Keratinocyte (primary cell): ENCODE results near the gene EEF2K. TPM values are rescaled to one million over a fixed set of nuclear protein-coding genes. Genes with fewer than 3 reads are reported as not detected.

Source experiments
- DNase-seq: peaks from one replicate; pipeline ENCODE4 v3.0.0-alpha.2; 2011; ENCODE audit warnings: low read depth, missing footprints, low spot score
- FAIRE-seq: peaks from 2 replicates; lab custom pipeline; 2011; peaks lifted over from hg19 to GRCh38; lab: Jason Lieb, UNC
- H2AFZ ChIP-seq: 2 replicates; pipeline ENCODE4 v1.6.0; 2012; ENCODE audit warnings: low read length, control low read depth, inconsistent platforms; ENCODE audit not compliant: control insufficient read depth
- H3K27ac ChIP-seq: 2 replicates; pipeline ENCODE4 v1.5.1; 2011; ENCODE audit warnings: low read length; ENCODE audit not compliant: control insufficient read depth, insufficient read depth
- H3K27me3 ChIP-seq: 3 replicates; pipeline ENCODE4 v1.6.0; 2011; ENCODE audit warnings: low read length; ENCODE audit not compliant: control insufficient read depth, insufficient read depth; ENCODE audit errors: extremely low read depth
- H3K36me3 ChIP-seq, 2 experiments: 2 replicates in 1 of 2; 3 replicates in 1 of 2; pipeline ENCODE4 v1.5.1; 2011; ENCODE audit warnings: low read length in 2 of 2, mild to moderate bottlenecking in 1 of 2; ENCODE audit not compliant: control insufficient read depth in 2 of 2, insufficient read depth in 2 of 2; ENCODE audit errors: extremely low read depth in 1 of 2
- H3K4me1 ChIP-seq: 3 replicates; pipeline ENCODE4 v1.5.1; 2011; ENCODE audit warnings: low read length; ENCODE audit not compliant: control insufficient read depth, insufficient read depth; ENCODE audit errors: extremely low read depth
- H3K4me2 ChIP-seq: 3 replicates; pipeline ENCODE4 v1.6.0; 2011; ENCODE audit warnings: low read depth, low read length; ENCODE audit not compliant: control insufficient read depth, insufficient read depth; ENCODE audit errors: extremely low read depth
- H3K4me3 ChIP-seq, 3 experiments: fragments of 200-600 bp in 1 of 3; sonication (generic) in 1 of 3; 2 replicates in 2 of 3; 3 replicates in 1 of 3; pipeline ENCODE4 v1.5.1; 2011 to 2016; ENCODE audit warnings: low read length in 3 of 3, mild to moderate bottlenecking in 3 of 3, control low read depth in 2 of 3, inconsistent platforms in 1 of 3, low read depth in 1 of 3, mixed read lengths in 1 of 3, mixed run types in 1 of 3, moderate library complexity in 1 of 3; ENCODE audit not compliant: control insufficient read depth in 2 of 3, insufficient read depth in 2 of 3; ENCODE audit errors: extremely low read depth in 1 of 3
- H3K79me2 ChIP-seq: 2 replicates; pipeline ENCODE4 v1.6.0; 2012; ENCODE audit warnings: low read length; ENCODE audit not compliant: control insufficient read depth, insufficient read depth
- H3K9ac ChIP-seq: 3 replicates; pipeline ENCODE4 v1.6.0; 2011; ENCODE audit warnings: low read length; ENCODE audit not compliant: control insufficient read depth, insufficient read depth; ENCODE audit errors: extremely low read depth
- H3K9me1 ChIP-seq: 3 replicates; pipeline ENCODE4 v1.6.0; 2011; ENCODE audit warnings: low read length; ENCODE audit not compliant: control insufficient read depth, insufficient read depth; ENCODE audit errors: extremely low read depth
- H3K9me3 ChIP-seq: 2 replicates; pipeline ENCODE4 v1.5.1; 2012; ENCODE audit warnings: low read depth, low read length; ENCODE audit not compliant: control insufficient read depth
- H4K20me1 ChIP-seq: 3 replicates; pipeline ENCODE4 v1.6.0; 2011; ENCODE audit warnings: low read length; ENCODE audit not compliant: control insufficient read depth, insufficient read depth; ENCODE audit errors: extremely low read depth
- CTCF ChIP-seq, 3 experiments: IDR thresholded peaks in 1 of 3; conservative IDR thresholded peaks in 1 of 3; optimal IDR thresholded peaks in 1 of 3; 2 replicates in 2 of 3; 3 replicates in 1 of 3; pipeline versions ENCODE3 to v1.5.1; 2011; ENCODE audit warnings: low read length in 3 of 3, mild to moderate bottlenecking in 3 of 3, moderate library complexity in 2 of 3, control low read depth in 1 of 3, inconsistent platforms in 1 of 3; ENCODE audit not compliant: insufficient read depth in 2 of 3; ENCODE audit errors: extremely low read depth in 1 of 3
- EZH2 ChIP-seq: IDR thresholded peaks from one replicate; pipeline ENCODE4 v1.6.1; 2012; ENCODE audit warnings: inconsistent platforms, mild to moderate bottlenecking, low read length, moderate library complexity
- dilution Hi-C: fragments of 300-500 bp; cut with MboI; formaldehyde crosslinking; loops from one replicate; pipeline ENCODE4 v1.7.0; 2020; ENCODE audit warnings: low sequenced_read_pairs; ENCODE audit not compliant: extremely low pct_ligation_motif_present
- polyA plus RNA-seq, 5 experiments: library from polyadenylated mRNA; depleted of rRNA in 3 of 5; stranded (reverse) in 3 of 5; stranded (forward) in 1 of 5; unstranded in 1 of 5; fragments of >200 nt; gene quantifications; 1 replicate in 1 of 5; 2 replicates in 3 of 5; 3 replicates in 1 of 5; pipeline versions ENCODE4 v1.2.1 to v1.2.3, GENCODE V29; 2011 to 2012; ENCODE audit warnings: missing spikeins in 2 of 5, low read depth in 1 of 5, low replicate concordance in 1 of 5

The EEF2K gene
- polyA plus RNA-seq, 1 donor (not counting 4 experiments of a cell fraction or from before 2014, with no cell fraction given), result 7.3 TPM

- Histone ChIP-seq H3K9ac (no peak overlapping the region), H3K27ac (no peak overlapping the region), H3K4me2 (no peak overlapping the region), H3K4me1 (no peaks in the 10 kb centered on the region), H3K4me3 (no peak overlapping the region), H4K20me1 (peaks cover 4% of the 10 kb centered on the region), H3K27me3 (no peaks in the 10 kb centered on the region), H3K9me1 (no peaks in the 10 kb centered on the region), H3K36me3 (peaks cover 27 to 30% of the 10 kb centered on the region in 2 experiments), H3K79me2 (peaks cover 6% of the 10 kb centered on the region), H2AFZ (no peak overlapping the region), H3K9me3 (no peaks in the 10 kb centered on the region)
- TF ChIP-seq EZH2 (no peak), CTCF (optimal IDR thresholded peaks at IDR 0.05 in 1 of 3, IDR thresholded peaks at IDR 0.05 in 1 of 3, conservative IDR thresholded peaks at IDR 0.05 in 1 of 3; ENCODE audit: extremely low read depth in 1 of 3, insufficient read depth in 2 of 3, low read length in 3 of 3) (no peak)
- dilution Hi-C loops, result no loop called here
- FAIRE-seq (no peak), DNase-seq (no peak)
Observed at GRCh38 chr16:22333457-22333994, 127.4 kb downstream of the EEF2K start.

GRCh38 chr16:22335668-22336246, 129.7 kb downstream of the EEF2K start:
- no peak for DNase-seq
- Histone ChIP-seq H3K27me3 (no peaks in the 10 kb centered on the region), H3K4me3 (no peak overlapping the region), H3K4me1 (no peaks in the 10 kb centered on the region), H3K9me3 (no peaks in the 10 kb centered on the region), H3K79me2 (peaks cover 6% of the 10 kb centered on the region), H3K4me2 (no peak overlapping the region), H3K36me3 (peaks cover 26% of the 10 kb centered on the region in 2 experiments), H3K27ac (no peak overlapping the region), H3K9ac (no peak overlapping the region), H2AFZ (no peak overlapping the region), H3K9me1 (no peaks in the 10 kb centered on the region), H4K20me1 (peaks cover 4% of the 10 kb centered on the region)
- dilution Hi-C loops, result no loop called here
- FAIRE-seq, result no peak
- TF ChIP-seq CTCF (optimal IDR thresholded peaks at IDR 0.05 in 1 of 3, IDR thresholded peaks at IDR 0.05 in 1 of 3, conservative IDR thresholded peaks at IDR 0.05 in 1 of 3; ENCODE audit: extremely low read depth in 1 of 3, insufficient read depth in 2 of 3, low read length in 3 of 3) (no peak), EZH2 (no peak)
